HG03066 (cell line): ENCODE data around the gene SSX2B.
"Not testable (repeated sequence)": the region's sequence is repeated elsewhere in the genome, so short reads cannot be mapped to it uniquely, and the experiment has no call there.

ENCODE experiments used
- ATAC-seq: cut with Tn5 transposase; IDR thresholded peaks from one replicate; pipeline ENCODE4 v1.9.1; 2021; ENCODE audit warnings: low read depth; ENCODE audit not compliant: unreplicated experiment

Gene SSX2B

GRCh38 chrX:52750952-52751351 is at the start of gene SSX2B:
SSX2B (plus strand) TSS chrX:52751252; CDS start chrX:52752681, 1,429 bp downstream.
- ATAC-seq = not testable (repeated sequence)

GRCh38 chrX:52707078-52707477 is 44.0 kb upstream of the SSX2B start, which contains the start of gene SSX2:
SSX2 (minus strand) TSS chrX:52707178; CDS start chrX:52705749, 1,429 bp downstream.
- ATAC-seq = not testable (repeated sequence)

GRCh38 chrX:52765983-52766382 is 14.9 kb downstream of the SSX2B start:
- ATAC-seq = not testable (repeated sequence)

- not testable (repeated sequence) for ATAC-seq
These were observed 22.5 kb downstream of the SSX2B start for GRCh38 chrX:52773504-52773903.

- ATAC-seq = not testable (repeated sequence)
These were observed 46.3 kb downstream of the SSX2B start, which contains the start of gene SPANXN5 for GRCh38 chrX:52797327-52797726. SPANXN5 (minus strand) TSS chrX:52797427; CDS start chrX:52797348, 79 bp downstream.

- ATAC-seq = not testable (repeated sequence)
These were observed 53.8 kb downstream of the SSX2B start for GRCh38 chrX:52804876-52805275.
